HG03469 (cell line): ENCODE measurements around the gene GNAI3.
"Not testable (repeated sequence)": the region's sequence is repeated elsewhere in the genome, so short reads cannot be mapped to it uniquely, and the experiment has no call there.

ENCODE experiments used
- ATAC-seq: cut with Tn5 transposase; IDR thresholded peaks from one replicate; pipeline ENCODE4 v1.9.1; 2021; ENCODE audit warnings: mild to moderate bottlenecking, moderate library complexity, moderate number of reproducible peaks; ENCODE audit not compliant: unreplicated experiment

The GNAI3 gene

DNA sequence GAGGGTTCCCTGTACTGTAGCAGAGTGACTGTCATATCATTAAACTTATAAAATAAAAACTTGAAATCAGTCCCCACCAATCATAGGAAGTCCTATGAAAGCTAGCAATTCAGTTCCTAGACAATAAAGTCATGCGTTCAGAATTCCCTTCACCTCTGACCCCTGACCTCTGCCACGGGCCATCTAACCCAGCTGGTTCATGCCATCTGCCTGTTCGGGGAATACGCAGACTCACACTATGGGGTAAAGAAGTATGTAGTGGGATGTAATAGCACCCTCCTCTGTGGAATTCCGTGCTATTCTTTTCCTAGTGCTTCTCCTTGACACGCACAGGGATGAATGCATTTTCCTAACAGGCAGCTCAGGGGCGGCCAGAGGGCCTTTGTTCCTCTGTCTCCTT lies 109.6 kb downstream of the GNAI3 start:
- no peak for ATAC-seq

DNA sequence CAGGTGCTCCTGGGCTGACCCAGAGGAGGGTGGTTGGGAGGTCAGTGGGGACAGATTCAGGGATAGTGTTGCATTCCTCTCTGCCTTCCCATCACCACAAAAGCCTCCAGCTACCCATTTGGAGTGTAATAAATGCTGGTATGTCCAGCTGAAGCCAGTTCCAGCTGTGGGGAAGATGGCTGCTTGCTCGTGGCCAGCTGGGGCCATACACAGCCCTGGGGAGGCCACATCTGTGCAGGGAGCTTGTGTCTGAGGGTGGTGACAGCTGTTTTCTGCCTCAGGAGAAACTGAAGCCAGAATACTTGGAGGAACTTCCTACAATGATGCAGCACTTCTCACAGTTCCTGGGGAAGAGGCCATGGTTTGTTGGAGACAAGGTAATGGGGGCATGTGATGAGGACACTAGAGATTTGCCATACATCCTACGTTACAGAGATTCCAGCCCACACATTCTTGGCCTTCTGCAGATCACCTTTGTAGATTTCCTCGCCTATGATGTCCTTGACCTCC lies 110.2 kb downstream of the GNAI3 start:
- ATAC-seq = no peak

DNA sequence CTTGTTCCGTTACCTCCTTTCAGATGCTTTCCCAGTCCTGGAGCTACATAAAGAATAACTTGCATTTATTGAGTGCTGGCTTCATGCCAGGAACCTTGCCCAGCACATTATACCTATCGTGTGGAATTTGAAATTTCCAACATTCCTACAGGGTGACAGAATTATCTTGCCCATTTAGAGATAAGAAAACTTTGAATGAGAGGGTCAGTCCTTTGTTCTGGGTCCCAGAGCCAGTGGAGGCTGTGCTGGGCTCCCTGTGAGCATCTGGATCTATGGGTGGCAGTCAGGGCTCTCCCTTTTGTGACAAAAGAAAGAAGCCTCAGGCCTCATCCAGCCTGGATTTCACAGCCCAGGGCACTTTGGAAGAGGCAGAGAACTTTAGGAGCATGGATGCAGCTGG lies 110.7 kb downstream of the GNAI3 start:
- no peak for ATAC-seq

DNA sequence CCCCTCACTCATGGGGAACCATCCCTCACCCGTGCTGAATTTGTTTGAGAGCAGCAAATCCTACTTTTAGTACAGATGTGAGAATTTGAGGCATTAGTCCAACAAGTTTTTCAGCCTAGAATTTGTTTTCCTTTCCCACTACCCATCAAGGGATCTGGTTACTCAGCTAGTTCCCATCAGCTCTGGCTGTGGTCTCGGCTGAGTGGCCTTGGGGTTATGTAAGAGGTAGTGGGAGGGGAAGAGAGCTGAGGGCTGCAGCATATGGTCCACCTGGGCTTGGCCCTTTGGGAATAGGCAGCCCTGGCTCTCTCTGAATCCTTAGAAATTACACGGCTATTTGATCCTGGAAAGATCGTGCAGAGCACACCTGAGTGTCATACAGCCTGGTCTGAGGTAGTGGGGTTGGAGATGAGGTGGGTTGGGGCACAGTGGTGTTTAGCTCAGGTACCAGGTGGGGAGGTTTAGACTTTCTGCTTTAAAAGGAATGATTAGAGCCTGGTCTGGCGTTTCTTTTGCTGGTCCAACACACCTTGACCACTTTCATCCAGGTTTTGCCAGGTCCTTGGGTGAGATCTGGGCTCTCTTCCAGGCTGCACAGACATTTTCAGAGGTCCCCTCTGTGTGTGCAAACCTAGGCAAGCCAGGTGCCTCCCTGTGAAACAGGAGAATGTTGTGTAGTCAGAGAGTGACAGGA lies 111.7 kb downstream of the GNAI3 start:
- no peak for ATAC-seq

DNA sequence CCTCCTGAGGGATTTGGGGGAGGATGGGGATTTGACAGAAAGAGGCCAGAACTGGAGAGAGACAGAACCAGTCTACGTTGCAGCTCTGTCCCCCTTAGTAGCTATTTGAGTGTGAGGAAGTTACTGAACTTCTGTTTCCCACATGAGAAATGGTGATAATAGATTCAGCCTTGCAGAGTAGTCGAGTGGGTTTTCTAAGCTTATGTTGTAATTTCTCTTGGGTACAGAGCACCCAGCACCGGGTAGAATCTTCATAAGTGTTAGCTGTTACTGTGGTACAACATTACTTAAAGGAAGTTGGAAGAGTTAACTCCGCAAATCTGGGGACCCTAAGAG lies 112.2 kb downstream of the GNAI3 start:
- not testable (repeated sequence) for ATAC-seq

DNA sequence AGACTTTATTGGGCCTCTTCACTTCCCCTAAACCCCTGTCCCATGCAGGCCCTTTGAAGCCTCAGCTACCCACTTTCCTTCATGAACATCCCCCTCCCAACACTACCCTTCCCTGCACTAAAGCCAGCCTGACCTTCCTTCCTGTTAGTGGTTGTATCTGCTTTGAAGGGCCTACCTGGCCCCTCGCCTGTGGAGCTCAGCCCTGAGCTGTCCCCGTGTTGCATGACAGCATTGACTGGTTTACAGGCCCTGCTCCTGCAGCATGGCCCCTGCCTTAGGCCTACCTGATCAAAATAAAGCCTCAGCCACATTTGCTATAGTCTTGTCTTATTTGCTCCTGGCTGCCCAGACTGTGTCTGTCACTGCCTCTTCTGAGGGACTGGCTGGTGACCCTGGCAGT lies 113.0 kb downstream of the GNAI3 start:
- no peak for ATAC-seq

DNA sequence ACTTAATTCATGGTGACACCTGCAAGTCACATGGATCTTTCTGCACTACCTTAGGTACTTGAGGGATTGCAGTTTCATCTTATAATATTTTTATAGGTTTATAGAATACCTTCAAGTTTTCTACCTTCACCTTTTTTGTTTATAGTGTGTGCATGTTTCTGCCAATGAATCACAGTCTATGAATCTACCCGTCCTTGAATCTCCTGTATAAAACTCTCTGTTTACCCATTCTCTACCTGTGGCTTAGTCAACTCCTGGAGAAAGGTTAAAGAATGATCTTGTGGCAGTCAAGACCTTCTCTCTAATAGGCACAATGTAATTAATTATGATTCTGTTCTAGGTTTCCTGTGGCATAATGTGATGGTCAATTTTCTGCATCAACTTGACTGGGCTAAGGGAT lies 116.3 kb downstream of the GNAI3 start:
- no peak for ATAC-seq

DNA sequence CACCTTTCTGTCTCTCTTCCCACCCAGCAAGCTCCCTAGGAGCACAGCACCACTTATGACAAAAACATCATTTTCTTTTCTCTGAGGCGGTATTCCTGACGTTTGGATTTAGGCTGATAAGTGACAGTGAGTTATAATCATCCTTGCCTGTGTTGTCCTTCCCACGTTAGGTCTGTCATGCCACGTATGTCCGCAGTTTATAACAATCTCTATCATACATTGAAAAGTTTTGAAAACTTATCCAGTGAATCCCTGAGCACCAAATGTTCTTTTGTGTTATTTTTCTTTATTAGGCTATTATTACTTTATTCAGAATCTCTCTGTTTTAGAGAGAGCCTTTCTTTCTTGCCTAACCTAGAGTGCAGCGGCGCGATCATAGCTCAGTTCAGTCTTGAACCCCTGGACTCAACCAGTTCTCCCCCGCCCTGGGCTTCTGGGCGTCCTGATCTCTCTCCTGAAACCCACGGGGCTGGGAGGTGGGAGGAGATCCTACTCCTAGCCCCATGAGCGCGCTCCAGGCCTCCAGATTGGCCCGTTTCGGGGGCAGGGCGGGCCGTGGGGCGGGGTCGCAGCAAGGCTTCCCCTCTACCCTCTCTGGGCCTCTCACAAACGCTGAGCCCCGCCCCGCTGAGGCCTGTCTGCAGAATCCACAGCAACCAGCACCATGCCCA lies 119.2 kb downstream of the GNAI3 start, which contains the start of gene GSTM2:
GSTM2 (plus strand) TSS at position 606 of the 671 bp plus-strand sequence; CDS start at position 665, 59 bp downstream.
- no peak for ATAC-seq
